Measurements from ENCODE around the gene SLAMF7. TPM values are rescaled to one million over a fixed set of nuclear protein-coding genes. Genes with fewer than 3 reads are reported as not detected.
A peak's percentile ranks its signal among the peaks of the same experiment; 100 is the strongest.
"Not testable (repeated sequence)": the region's sequence is repeated elsewhere in the genome, so short reads cannot be mapped to it uniquely, and the experiment has no call there.

SLAMF7 gene
- total RNA-seq, 1 donor from 2014 or later, result not detected

- DNase-seq (ENCODE audit: low read depth in 2 of 2), result no peak
Measured at GRCh38 chr1:160774886-160775719, 36.1 kb downstream of the SLAMF7 start.

DNA sequence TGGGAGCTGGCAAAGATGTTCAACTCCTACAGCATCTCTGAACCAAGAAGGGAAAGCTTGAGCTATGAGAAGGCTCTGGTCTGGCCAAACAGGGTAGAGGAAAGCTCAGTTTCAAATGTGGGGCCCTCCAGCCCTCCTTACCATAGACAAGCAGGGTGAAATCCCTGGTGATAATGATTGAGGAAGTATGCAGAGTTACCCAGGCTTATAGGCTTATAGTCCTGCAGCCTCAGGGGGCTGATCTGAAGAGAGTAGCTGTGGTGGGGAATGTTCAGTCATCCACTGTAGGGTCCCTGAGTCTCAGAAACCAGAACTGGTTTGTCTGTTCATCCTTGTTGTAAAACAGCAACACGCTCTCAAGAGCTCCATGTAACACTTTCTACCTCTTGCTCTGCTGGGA is 37.1 kb downstream of the SLAMF7 start:
- DNase-seq (ENCODE audit: low read depth in 2 of 2), result no peak

GRCh38 chr1:160777486-160778089 is 38.5 kb downstream of the SLAMF7 start:
- DNase-seq (ENCODE audit: low read depth in 2 of 2), result peak in 1 of 2 donors; percentile 5

- no peak for DNase-seq (ENCODE audit: low read depth in 2 of 2)
Measured at GRCh38 chr1:160778976-160779375, 39.9 kb downstream of the SLAMF7 start.

GRCh38 chr1:160779626-160780397 is 40.8 kb downstream of the SLAMF7 start:
- DNase-seq (ENCODE audit: low read depth in 2 of 2), result peak in 1 of 2 donors; percentile 22

DNA sequence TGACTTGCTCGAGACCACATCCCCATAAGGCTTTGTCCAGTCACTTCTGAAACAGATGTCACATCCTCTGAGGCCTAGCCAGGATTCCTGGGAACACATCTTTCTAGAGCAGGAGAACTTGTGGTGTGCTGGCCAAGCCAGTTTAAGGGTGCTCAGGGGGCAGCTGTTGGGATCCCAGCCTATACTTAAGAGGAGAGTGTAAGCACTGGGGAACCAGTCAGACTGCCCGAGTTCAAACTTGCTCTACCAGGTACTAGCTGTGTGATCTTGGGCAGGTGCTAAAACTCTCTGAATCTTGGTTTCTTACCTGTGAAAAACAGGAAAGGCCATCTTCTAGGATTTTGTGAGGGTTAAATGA is 41.3 kb downstream of the SLAMF7 start:
- no peak for DNase-seq (ENCODE audit: low read depth in 2 of 2)

DNA sequence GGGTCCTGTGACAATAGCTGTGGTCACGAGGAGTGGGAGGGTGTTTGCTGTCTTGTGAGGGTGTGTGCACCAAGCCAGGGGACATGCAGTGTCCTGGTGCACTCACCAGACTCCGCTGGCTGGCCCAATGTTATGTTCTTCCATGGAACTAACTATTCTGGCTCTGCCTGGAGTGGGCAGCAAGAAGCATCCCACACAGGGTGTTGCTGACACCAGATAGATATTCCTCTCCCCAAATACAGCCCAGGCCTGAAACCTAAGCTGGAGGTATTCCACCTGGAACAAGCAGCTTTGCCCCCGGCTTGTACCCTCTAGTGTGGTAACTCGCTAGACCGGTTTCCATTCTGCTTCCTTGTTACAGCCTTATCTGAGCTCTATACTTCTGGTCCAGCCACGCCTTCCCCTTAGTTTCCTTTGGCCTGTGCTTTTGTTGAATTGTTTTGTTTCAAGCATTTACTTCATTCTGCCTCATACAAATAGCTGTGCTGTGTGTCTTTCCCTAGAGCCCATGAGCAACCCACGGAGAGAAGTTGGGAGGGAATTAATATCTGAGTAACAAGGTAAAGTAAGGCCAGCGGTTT is 42.2 kb downstream of the SLAMF7 start:
- DNase-seq (ENCODE audit: low read depth in 2 of 2), result no peak

DNA sequence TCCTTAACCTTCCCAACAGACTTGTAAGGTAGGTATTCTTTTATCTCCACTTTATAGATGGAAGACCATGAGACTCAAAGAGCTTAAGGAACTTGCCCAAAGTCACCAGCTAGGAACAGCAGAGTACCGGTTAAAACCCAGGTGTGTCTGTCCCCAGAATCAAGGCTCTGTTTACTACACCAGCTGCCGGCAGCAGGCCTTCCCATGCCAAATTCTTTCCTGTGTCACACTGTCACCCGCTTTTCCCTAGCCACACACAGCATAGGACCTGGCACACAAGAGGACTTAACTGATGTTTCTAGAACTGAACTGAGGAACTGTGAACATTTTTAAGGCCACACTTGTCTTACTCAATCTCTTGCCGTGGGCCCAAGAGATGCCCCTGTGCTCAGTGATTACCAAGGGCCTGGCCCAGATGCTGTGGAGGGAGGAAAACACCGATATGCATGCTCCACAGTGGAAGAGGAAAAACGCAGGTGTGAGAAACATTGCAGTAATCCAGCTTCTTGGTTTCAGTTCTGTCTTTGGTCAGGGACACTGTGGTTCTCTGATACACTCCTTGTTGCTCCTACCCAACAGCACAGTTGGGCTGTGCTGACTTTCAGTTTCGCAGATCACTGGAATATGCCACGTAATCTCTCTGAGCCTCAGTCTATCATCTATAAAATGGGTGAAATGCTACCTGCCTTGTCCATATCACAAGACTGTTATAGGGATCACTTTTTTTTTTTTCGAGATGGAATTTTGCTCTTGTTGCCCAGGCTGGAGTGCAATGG is 43.1 kb downstream of the SLAMF7 start:
- no peak for DNase-seq (ENCODE audit: low read depth in 2 of 2)

DNA sequence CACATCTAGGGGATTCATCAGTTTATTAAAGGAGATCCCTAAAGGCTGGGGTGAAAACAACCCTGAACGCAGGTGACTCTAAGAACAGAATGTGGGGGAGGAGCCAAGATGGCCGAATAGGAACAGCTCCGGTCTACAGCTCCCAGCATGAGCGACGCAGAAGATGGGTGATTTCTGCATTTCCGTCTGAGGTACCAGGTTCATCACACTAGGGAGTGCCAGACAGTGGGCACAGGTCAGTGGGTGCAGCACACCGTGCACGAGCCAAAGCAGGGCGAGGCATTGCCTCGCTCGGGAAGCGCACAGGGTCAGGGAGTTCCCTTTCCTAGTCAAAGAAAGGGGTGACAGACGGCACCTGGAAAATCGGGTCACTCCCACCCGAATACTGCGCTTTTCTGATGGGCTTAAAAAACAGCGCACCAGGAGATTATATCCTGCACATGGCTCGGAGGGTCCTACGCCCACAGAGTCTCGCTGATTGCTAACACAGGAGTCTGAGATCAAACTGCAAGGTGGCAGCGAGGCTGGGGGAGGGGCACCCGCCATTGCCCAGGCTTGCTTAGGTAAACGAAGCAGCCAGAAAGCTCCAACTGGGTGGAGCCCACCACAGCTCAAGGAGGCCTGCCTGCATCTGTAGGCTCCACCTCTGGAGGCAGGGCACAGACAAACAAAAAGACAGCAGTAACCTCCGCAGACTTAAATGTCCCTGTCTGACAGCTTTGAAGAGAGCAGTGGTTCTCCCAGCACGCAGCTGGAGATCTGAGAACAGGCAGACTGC is 44.1 kb downstream of the SLAMF7 start:
- DNase-seq (ENCODE audit: low read depth in 2 of 2), result not testable (repeated sequence)

- no peak for DNase-seq (ENCODE audit: low read depth in 2 of 2)
Measured at GRCh38 chr1:160789051-160789701, 50.1 kb downstream of the SLAMF7 start.

DNA sequence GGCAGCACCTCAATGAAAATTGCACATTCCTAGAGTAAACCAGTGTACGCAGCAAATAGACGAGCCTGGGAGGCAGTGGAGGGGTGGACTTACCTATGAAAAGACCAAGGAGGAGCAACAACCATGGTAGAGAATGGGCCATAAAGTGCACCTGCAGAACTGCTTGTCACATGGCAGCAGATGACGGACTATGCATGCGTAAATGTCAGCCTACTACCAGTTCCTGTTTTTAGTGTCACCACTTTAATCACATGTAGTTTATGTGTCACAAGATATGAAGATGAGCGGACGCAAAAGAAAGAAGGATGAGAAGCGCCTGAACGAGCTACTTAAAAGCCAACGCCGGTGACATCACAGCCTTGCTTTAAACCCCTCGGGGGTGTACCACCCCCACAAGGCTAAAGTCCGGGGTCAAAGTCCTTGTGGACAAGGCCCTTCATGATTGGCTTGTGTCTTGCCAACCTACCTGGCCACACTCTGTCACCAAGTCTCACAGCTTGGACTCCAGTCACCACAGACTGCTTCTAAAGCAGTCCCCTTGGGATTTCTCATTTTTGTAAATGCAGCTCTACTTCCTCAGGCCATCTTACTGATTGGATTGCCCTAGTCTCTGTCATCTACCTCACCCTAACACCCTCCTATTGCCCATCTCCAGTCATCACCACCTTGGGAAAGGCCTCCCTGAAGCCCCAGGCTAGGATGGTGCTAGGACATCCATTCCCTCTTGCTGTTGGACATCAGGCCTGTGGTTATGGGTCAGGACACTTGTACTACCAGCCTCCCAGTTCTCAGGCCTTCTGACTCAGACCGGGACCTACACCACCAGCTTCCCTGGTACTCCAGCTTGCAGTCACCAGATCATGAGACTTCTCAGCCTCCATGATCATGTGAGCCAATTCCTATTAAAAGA is 50.9 kb downstream of the SLAMF7 start:
- DNase-seq (ENCODE audit: low read depth in 2 of 2), result no peak

- no peak for DNase-seq (ENCODE audit: low read depth in 2 of 2)
Measured at GRCh38 chr1:160794376-160794775, 55.3 kb downstream of the SLAMF7 start.

DNA sequence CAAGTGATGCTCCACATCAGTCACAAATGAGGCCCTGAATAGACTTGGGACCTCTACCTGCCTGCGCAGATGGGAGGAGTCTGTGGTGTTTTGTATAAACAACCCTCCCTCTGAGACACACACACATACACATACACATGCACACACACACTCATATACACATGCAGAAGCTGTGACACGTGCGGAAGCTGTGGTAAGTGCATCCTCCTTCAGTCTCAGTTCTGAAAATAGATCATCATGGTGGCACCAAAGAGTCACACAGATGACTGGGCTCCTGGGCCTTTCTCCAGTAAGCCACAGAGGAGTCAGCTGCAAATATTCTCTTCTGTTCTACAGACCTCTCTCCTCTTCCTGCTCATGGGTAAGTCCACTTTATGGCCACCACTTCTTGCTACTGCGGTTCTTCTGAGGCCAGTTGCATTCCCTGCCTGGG is 56.9 kb downstream of the SLAMF7 start, which contains the start of gene LY9:
Gene LY9 (plus strand): TSS at position 224 of the 433 bp plus-strand sequence. CDS start 14 bp downstream, at position 238.
- no peak for DNase-seq (ENCODE audit: low read depth in 2 of 2)

DNA sequence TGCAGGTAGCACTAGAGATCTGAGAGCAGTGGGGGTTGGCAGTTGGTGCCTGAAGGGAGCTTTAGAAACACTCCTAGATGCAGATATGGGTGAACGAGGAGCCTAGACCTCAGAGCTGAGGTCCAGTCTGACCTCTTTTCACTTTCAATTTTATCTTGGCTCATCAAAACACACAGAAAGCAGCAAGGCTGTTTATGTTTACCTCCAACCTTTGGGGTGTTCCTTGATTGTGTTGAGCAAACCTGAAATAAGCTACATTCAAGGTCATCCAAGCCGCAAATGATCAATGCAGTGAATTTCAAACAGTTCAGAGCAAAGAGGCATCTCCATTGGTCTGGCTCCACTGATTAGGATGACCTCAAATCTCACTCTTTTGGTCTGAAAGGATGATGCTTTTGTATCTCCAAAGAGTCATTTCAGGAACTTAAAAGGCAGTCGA is 58.2 kb downstream of the SLAMF7 start:
- DNase-seq (ENCODE audit: low read depth in 2 of 2), result no peak

- no peak for DNase-seq (ENCODE audit: low read depth in 2 of 2)
Measured at GRCh38 chr1:160797861-160798273, 58.8 kb downstream of the SLAMF7 start.

DNA sequence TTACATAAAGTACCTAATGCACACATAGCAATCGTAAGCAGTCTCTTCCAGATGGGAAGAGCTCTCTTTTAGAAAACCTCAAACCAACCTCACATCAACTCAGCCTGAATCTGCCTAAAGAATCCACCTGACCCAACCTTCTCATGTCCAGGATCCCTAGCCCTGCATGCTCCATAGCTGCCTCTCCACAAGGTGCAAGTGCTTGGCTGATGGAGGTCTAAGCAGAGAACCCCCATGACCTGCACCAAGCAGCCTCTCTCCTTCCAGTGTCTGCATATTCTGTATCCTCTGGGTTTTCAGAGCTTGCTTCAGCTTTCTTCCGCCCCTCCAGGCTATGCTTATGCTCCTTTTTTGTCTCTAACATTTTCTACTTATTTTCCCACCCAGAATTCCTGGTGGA is 59.4 kb downstream of the SLAMF7 start:
- no peak for DNase-seq (ENCODE audit: low read depth in 2 of 2)

DNA sequence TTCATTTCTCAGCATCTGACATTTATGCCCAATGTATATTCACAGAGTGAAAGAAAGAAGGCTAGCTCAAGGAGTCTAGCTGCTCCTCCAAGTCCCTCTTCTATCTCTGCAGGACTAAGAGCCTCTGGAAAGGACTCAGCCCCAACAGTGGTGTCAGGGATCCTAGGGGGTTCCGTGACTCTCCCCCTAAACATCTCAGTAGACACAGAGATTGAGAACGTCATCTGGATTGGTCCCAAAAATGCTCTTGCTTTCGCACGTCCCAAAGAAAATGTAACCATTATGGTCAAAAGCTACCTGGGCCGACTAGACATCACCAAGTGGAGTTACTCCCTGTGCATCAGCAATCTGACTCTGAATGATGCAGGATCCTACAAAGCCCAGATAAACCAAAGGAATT is 60.6 kb downstream of the SLAMF7 start:
- no peak for DNase-seq (ENCODE audit: low read depth in 2 of 2)

- no peak for DNase-seq (ENCODE audit: low read depth in 2 of 2)
Measured at GRCh38 chr1:160800142-160800541, 61.1 kb downstream of the SLAMF7 start.
